Stomach (tissue), 9 donors: ENCODE measurements around the gene RANBP1. TPM values are rescaled to one million over a fixed set of nuclear protein-coding genes. Genes with fewer than 3 reads are reported as not detected.

Source experiments
- DNase-seq, 2 donors: peaks; one replicate each; pipeline versions ENCODE4 v3.0.0 to v3.0.0-alpha.2; 2013 to 2019
- H3K27ac ChIP-seq, 5 donors: fragments of 200-600 bp in 4 of 5; sonication (generic) in 4 of 5; one replicate each; pipeline ENCODE4 v1.5.1; 2013 to 2019; ENCODE audit warnings: mild to moderate bottlenecking in 1 of 5, moderate library complexity in 1 of 5
- H3K27me3 ChIP-seq, 3 donors: fragments of 200-600 bp; sonication (generic); one replicate each; pipeline ENCODE4 v1.5.1; 2017 to 2019; ENCODE audit warnings: mixed run types in 1 of 3
- H3K36me3 ChIP-seq, 4 donors: fragments of 200-600 bp; sonication (generic); 1 replicate in 3 of 4; 2 replicates in 1 of 4; pipeline ENCODE4 v1.5.1; 2016 to 2019
- H3K4me1 ChIP-seq, 4 donors: fragments of 200-600 bp; sonication (generic); one replicate each; pipeline ENCODE4 v1.5.1; 2016 to 2019
- H3K4me3 ChIP-seq, 4 donors: fragments of 200-600 bp; sonication (generic) in 3 of 4; one replicate each; pipeline ENCODE4 v1.5.1; 2016 to 2019; ENCODE audit warnings: mild to moderate bottlenecking in 1 of 4
- H3K9me3 ChIP-seq, 4 donors: fragments of 200-600 bp; sonication (generic); one replicate each; pipeline ENCODE4 v1.5.1; 2016 to 2019
- EP300 ChIP-seq: sonication (generic); formaldehyde crosslinking; IDR thresholded peaks from one replicate; pipeline ENCODE4 v1.6.1; 2017; ENCODE audit warnings: antibody characterized with exemption
- POLR2A ChIP-seq, 4 donors: fragments of 450-650 bp; IDR thresholded peaks; one replicate each; pipeline ENCODE4 v1.6.1; 2016; ENCODE audit warnings: antibody characterized with exemption in 4 of 4, control low read depth in 2 of 4, mild to moderate bottlenecking in 1 of 4, moderate library complexity in 1 of 4
- POLR2AphosphoS5 ChIP-seq, 3 donors: sonication (generic); formaldehyde crosslinking; IDR thresholded peaks; one replicate each; pipeline ENCODE4 v1.6.1; 2016; ENCODE audit warnings: antibody characterized with exemption in 3 of 3
- WGBS, 5 donors: extraction: QIAGEN DNeasy Blood & Tissue Kit in 3 of 5; methylation state at CpG; one replicate each; pipeline versions ENCODE4 v1.1.5 to v1.1.7; 2013 to 2018; 5-methylcytosine and 5-hydroxymethylcytosine counted together
- intact Hi-C: fragments of 100-400 bp; cut with DNase I; formaldehyde crosslinking; loops from one replicate; pipeline ENCODE4 v1.15.1; 2023; ENCODE audit warnings: low total_unique reads
- polyA plus RNA-seq, 3 donors: library from polyadenylated mRNA; stranded (reverse); fragments of 200-250 nt; gene quantifications; one replicate each; pipeline ENCODE4 v1.2.3, GENCODE V29; 2013
- total RNA-seq, 5 donors: library from RNA; depleted of rRNA; stranded (reverse); fragments of >200 nt; gene quantifications; one replicate each; pipeline versions ENCODE4 v1.1.0 to v1.2.3, GENCODE V29; 2014 to 2016
- TF ChIP-seq, protein P1 (sequence below), 7 experiments: fragments of 450-650 bp in 4 of 7; fragments of 200-600 bp in 3 of 7; sonication (generic) in 3 of 7; IDR thresholded peaks; one replicate each; pipeline ENCODE4 v1.5.1; 2016 to 2019; ENCODE audit warnings: antibody characterized with exemption in 7 of 7, control low read depth in 2 of 7, mild to moderate bottlenecking in 1 of 7
- donor health status: healthy with polysubstance abuse.
- donor health status: Bipolar disorder and iron deficiency.
- donor health status: healthy.

The RANBP1 gene
- total and polyA plus RNA-seq, 8 donors: 23.9 to 200 (median 91.9) TPM

DNA sequence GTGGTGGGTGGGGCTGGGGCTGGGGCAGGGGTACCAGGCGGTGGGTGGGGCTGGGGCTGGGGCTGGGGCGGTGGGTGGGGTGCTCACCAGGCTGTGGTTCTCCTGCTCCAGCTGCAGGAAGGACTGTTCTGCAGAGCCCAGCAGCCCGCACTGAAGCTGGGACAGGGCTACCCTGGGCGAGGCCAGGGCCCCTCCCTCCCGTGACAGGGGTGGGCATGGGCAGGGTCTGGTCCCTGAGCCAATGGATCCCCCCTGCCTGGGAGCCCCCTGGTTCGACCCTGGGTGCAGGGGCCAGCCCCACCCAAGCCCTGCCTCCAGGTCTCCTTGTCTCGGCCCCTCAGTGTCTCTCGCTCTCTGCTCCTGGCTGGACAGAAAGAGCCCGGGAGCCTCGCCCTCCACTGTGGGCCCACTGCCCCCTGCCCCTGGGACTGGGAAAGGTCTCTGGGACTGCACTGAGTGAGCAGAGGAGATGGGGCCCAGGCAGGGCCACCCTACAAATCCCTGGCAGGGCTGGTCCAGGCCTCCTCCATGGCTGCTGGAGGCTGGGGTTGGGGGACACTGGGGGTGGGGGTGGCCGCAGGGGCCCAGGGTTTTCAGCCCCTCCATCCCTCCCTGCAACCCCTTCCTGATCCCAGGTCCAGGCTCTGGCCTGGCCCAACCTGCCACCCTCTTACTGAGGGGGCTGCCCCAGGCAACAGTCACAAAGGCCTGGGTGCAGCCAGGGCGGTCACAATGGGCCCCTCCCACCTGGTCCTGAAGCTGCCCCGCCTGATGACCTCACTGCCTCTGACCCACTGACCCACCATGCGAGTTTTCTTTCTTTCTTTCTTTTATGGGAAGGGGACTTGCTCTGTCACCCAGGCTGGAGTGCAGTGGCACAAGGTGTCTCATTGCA, 34.7 kb downstream of the RANBP1 start, which contains the start of gene CCDC188:
Gene CCDC188, minus strand, starts transcription at position 675 of the 895 bp plus-strand sequence. Its CDS starts 69 bp downstream, at position 606.
- DNase-seq: no peak
- intact Hi-C loops: no loop called here
- no peak within 1 kb of the TSS for H3K4me3 ChIP-seq
- H3K27ac ChIP-seq: no peak within 1 kb of the TSS
- peaks cover 0 to 19% (median 8%) of the 10 kb centered on the region in 3 donors for H3K27me3 ChIP-seq
- H3K4me1 ChIP-seq: no peaks in the 10 kb centered on the region
- no peak for TF ChIP-seq EP300
- no peak for TF ChIP-seq POLR2AphosphoS5 (IDR thresholded peaks at IDR 0.05)
- TF ChIP-seq, protein P1, sequence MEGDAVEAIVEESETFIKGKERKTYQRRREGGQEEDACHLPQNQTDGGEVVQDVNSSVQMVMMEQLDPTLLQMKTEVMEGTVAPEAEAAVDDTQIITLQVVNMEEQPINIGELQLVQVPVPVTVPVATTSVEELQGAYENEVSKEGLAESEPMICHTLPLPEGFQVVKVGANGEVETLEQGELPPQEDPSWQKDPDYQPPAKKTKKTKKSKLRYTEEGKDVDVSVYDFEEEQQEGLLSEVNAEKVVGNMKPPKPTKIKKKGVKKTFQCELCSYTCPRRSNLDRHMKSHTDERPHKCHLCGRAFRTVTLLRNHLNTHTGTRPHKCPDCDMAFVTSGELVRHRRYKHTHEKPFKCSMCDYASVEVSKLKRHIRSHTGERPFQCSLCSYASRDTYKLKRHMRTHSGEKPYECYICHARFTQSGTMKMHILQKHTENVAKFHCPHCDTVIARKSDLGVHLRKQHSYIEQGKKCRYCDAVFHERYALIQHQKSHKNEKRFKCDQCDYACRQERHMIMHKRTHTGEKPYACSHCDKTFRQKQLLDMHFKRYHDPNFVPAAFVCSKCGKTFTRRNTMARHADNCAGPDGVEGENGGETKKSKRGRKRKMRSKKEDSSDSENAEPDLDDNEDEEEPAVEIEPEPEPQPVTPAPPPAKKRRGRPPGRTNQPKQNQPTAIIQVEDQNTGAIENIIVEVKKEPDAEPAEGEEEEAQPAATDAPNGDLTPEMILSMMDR (IDR thresholded peaks at IDR 0.05): no peak
- TF ChIP-seq POLR2A (IDR thresholded peaks at IDR 0.05): no peak
- peaks cover 0 to 7% (median 2%) of the 10 kb centered on the region in 4 donors for H3K36me3 ChIP-seq
- H3K9me3 ChIP-seq: no peaks in the 10 kb centered on the region
- 49 to 71% (median 58%) methylated on average over 3 to 14 of the region's 14 CpGs for WGBS, 5 donors

DNA sequence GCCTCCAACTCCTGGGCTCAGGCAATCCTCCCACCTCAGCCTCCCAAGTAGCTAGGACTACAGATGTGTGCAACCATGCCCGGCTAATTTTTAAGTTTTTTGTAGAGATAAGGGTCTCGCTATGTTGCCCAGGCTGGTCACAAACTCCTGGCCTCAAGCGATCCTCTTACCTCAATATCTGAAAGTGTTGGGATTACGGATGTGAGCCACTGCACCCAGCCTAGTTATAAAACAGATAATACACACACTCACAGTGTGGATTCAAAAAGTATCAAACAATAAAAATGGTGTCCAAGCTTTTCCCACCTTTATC, 35.3 kb downstream of the RANBP1 start:
- Histone ChIP-seq H3K36me3 (peaks cover 0 to 4% (median 0%) of the 10 kb centered on the region in 4 donors), H3K9me3 (no peaks in the 10 kb centered on the region), H3K27ac (no peak overlapping the region), H3K27me3 (peaks cover 0 to 25% (median 8%) of the 10 kb centered on the region in 3 donors), H3K4me3 (no peak overlapping the region), H3K4me1 (no peaks in the 10 kb centered on the region)
- DNase-seq: no peak
- TF ChIP-seq, protein P1 (IDR thresholded peaks at IDR 0.05): no peak
- TF ChIP-seq EP300 (no peak), POLR2AphosphoS5 (IDR thresholded peaks at IDR 0.05) (no peak), POLR2A (IDR thresholded peaks at IDR 0.05) (no peak)
- 76 to 90% (median 83%) methylated on average over 4 of the region's 4 CpGs for WGBS, 5 donors
- intact Hi-C loops: no loop called here

DNA sequence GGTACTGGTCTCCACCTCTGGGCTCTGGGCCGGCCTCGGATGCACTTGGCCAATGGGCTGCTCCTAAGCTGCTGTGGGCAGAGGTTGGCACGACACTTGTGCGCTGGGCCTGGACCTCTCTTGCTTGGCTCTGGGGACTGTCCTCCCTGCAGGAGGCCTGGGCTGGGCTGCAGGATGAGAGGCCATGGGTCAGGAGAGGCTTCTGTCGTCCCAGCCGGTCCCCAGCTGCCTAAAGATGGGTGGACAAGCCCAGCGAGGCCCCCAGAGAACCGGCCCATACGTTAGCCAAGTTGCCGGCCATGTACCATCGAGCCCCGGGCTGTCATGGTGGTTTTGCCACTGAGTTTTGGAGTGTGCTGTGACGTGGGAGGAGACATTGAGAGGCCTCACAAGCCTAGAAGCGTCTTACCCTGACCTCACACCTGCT, 36.6 kb downstream of the RANBP1 start:
- Histone ChIP-seq H3K4me1 (peaks cover 0 to 5% (median 2%) of the 10 kb centered on the region in 4 donors), H3K9me3 (no peaks in the 10 kb centered on the region), H3K4me3 (no peak overlapping the region), H3K27ac (no peak overlapping the region), H3K36me3 (no peaks in the 10 kb centered on the region), H3K27me3 (peaks cover 0 to 38% (median 8%) of the 10 kb centered on the region in 3 donors)
- 81 to 91% (median 84%) methylated on average over 13 to 14 of the region's 14 CpGs for WGBS, 5 donors
- DNase-seq: no peak
- no peak for TF ChIP-seq POLR2A (IDR thresholded peaks at IDR 0.05)
- TF ChIP-seq EP300: no peak
- TF ChIP-seq POLR2AphosphoS5 (IDR thresholded peaks at IDR 0.05): no peak
- TF ChIP-seq, protein P1 (IDR thresholded peaks at IDR 0.05): no peak
- intact Hi-C loops: no loop called here

DNA sequence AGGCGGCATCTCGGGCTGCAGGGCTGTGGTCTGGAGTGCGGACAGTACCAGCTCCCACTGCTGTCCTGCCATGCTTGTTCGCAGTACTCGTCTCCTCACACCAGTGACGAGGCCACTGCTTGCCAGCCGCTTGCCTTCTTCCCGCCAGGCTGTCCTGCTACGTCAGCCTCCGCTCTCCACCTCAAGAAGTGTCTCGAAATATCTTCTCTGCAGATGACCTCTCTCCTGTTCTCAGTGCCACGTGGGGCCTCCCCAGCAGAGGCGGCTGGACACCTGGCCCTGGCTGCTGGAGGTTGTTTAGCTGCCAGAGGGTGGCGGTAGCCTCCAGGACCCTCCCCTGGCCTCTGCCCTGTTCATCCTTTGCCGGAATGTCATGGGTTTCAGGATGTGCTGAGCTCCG, 38.0 kb downstream of the RANBP1 start:
- TF ChIP-seq POLR2AphosphoS5 (IDR thresholded peaks at IDR 0.05) (no peak), POLR2A (IDR thresholded peaks at IDR 0.05) (no peak), EP300 (no peak)
- TF ChIP-seq, protein P1 (IDR thresholded peaks at IDR 0.05): no peak
- no peak for DNase-seq
- Histone ChIP-seq H3K36me3 (no peaks in the 10 kb centered on the region), H3K4me1 (peaks cover 0 to 5% (median 2%) of the 10 kb centered on the region in 4 donors), H3K9me3 (no peaks in the 10 kb centered on the region), H3K27ac (no peak overlapping the region), H3K4me3 (no peak overlapping the region), H3K27me3 (peaks cover 0 to 51% (median 8%) of the 10 kb centered on the region in 3 donors)
- intact Hi-C loops: no loop called here
- WGBS, 5 donors: 51 to 66% (median 60%) methylated on average over 10 to 16 of the region's 16 CpGs
